Upper lobe of left lung (tissue), 6 donors: ENCODE results near the gene BOC. TPM values are rescaled to one million over a fixed set of nuclear protein-coding genes. Genes with fewer than 3 reads are reported as not detected.
A peak's percentile ranks its signal among the peaks of the same experiment; 100 is the strongest.

Experiments
- ATAC-seq, 2 donors: fragments of 200-7000 bp; cut with Tn5 transposase; one replicate each; pipeline ENCODE4 v1.9.1; 2022; ENCODE audit warnings: mild to moderate bottlenecking in 2 of 2, moderate library complexity in 2 of 2; ENCODE audit not compliant: low FRiP score in 2 of 2
- DNase-seq, 2 donors: peaks; one replicate each; pipeline ENCODE4 v3.0.0-alpha.2; 2019 to 2020
- H3K27ac ChIP-seq, 4 donors: fragments of 200-600 bp; sonication (generic); one replicate each; pipeline ENCODE4 v1.5.1; 2016 to 2019
- H3K27me3 ChIP-seq, 4 donors: fragments of 200-600 bp; sonication (generic); one replicate each; pipeline ENCODE4 v1.5.1; 2017 to 2019
- H3K36me3 ChIP-seq, 4 donors: fragments of 200-600 bp; sonication (generic); one replicate each; pipeline ENCODE4 v1.5.1; 2016 to 2019
- H3K4me1 ChIP-seq, 4 donors: fragments of 200-600 bp; sonication (generic); one replicate each; pipeline ENCODE4 v1.5.1; 2018 to 2019
- H3K4me3 ChIP-seq, 4 donors: fragments of 200-600 bp; sonication (generic); one replicate each; pipeline ENCODE4 v1.5.1; 2017 to 2019; ENCODE audit warnings: mild to moderate bottlenecking in 2 of 4, moderate library complexity in 1 of 4
- H3K9me3 ChIP-seq, 4 donors: fragments of 200-600 bp; sonication (generic); one replicate each; pipeline ENCODE4 v1.5.1; 2018 to 2019
- CTCF ChIP-seq, 6 experiments: fragments of 450-650 bp in 4 of 6; fragments of 200-600 bp in 2 of 6; sonication (generic) in 2 of 6; IDR thresholded peaks; one replicate each; pipeline ENCODE4 v1.5.1; 2016 to 2019; ENCODE audit warnings: antibody characterized with exemption in 6 of 6
- EP300 ChIP-seq, 4 donors: sonication (generic); formaldehyde crosslinking; IDR thresholded peaks; one replicate each; pipeline ENCODE4 v1.5.1; 2017; ENCODE audit warnings: antibody characterized with exemption in 4 of 4, control low read depth in 2 of 4
- POLR2A ChIP-seq, 4 donors: fragments of 450-650 bp; IDR thresholded peaks; one replicate each; pipeline ENCODE4 v1.5.1; 2016 to 2017; ENCODE audit warnings: antibody characterized with exemption in 4 of 4, mild to moderate bottlenecking in 2 of 4
- POLR2AphosphoS5 ChIP-seq, 2 donors: sonication (generic); formaldehyde crosslinking; IDR thresholded peaks; one replicate each; pipeline ENCODE4 v1.5.1; 2017; ENCODE audit warnings: antibody characterized with exemption in 2 of 2
- WGBS, 2 donors: methylation state at CpG; one replicate each; pipeline ENCODE4 v1.1.5; 2017 to 2018; 5-methylcytosine and 5-hydroxymethylcytosine counted together
- total RNA-seq, 6 donors: library from RNA; depleted of rRNA in 4 of 6; stranded (reverse); fragments of >200 nt in 4 of 6; gene quantifications; one replicate each; pipeline versions ENCODE4 v1.1.0 to v1.2.1, GENCODE V29; 2016 to 2021
- donor health status: DM: no; HTN: no; CAD: no; lungs with moderate emphysema.
- donor health status: DM: no; HTN: yes; CAD: no; lungs with severe emphysema.

BOC gene
- total RNA-seq, 6 donors from 2014 or later: 2.6 to 18.3 (median 4.5) TPM

- peak in 1 of 2 donors; percentile 28 for ATAC-seq
- no peak for TF ChIP-seq POLR2AphosphoS5 (IDR thresholded peaks at IDR 0.05)
- TF ChIP-seq POLR2A (IDR thresholded peaks at IDR 0.05): no peak
- no peak for TF ChIP-seq CTCF (IDR thresholded peaks at IDR 0.05)
- TF ChIP-seq EP300 (IDR thresholded peaks at IDR 0.05): no peak
- Histone ChIP-seq H3K9me3 (no peaks in the 10 kb centered on the region), H3K4me3 (no peak overlapping the region), H3K27me3 (no peaks in the 10 kb centered on the region), H3K27ac (no peak overlapping the region), H3K36me3 (no peaks in the 10 kb centered on the region), H3K4me1 (peaks cover 0 to 9% (median 3%) of the 10 kb centered on the region in 4 donors)
- no peak for DNase-seq
- WGBS, 2 donors: 25 to 40% methylated on average over 1 of the region's 1 CpG
Observed at GRCh38 chr3:113231827-113232253, 20.5 kb downstream of the BOC start.

- Histone ChIP-seq H3K4me3 (no peak overlapping the region), H3K36me3 (no peaks in the 10 kb centered on the region), H3K27me3 (no peaks in the 10 kb centered on the region), H3K9me3 (no peaks in the 10 kb centered on the region), H3K4me1 (peaks cover 0 to 9% (median 3%) of the 10 kb centered on the region in 4 donors), H3K27ac (no peak overlapping the region)
- ATAC-seq (no peak), DNase-seq (no peak)
- no peak for TF ChIP-seq POLR2AphosphoS5 (IDR thresholded peaks at IDR 0.05)
- TF ChIP-seq EP300 (IDR thresholded peaks at IDR 0.05): no peak
- TF ChIP-seq POLR2A (IDR thresholded peaks at IDR 0.05): no peak
- TF ChIP-seq CTCF (IDR thresholded peaks at IDR 0.05): no peak
- WGBS, 2 donors: 76 to 87% methylated on average over 2 of the region's 2 CpGs
Observed at GRCh38 chr3:113232342-113232741, 21.0 kb downstream of the BOC start.

GRCh38 chr3:113233497-113233896, 22.1 kb downstream of the BOC start:
- ATAC-seq: no peak
- Histone ChIP-seq H3K36me3 (no peaks in the 10 kb centered on the region), H3K4me1 (peaks cover 0 to 9% (median 3%) of the 10 kb centered on the region in 4 donors), H3K4me3 (no peak overlapping the region), H3K9me3 (no peaks in the 10 kb centered on the region), H3K27me3 (no peaks in the 10 kb centered on the region), H3K27ac (no peak overlapping the region)
- TF ChIP-seq EP300 (IDR thresholded peaks at IDR 0.05) (no peak), POLR2AphosphoS5 (IDR thresholded peaks at IDR 0.05) (no peak), CTCF (IDR thresholded peaks at IDR 0.05) (no peak), POLR2A (IDR thresholded peaks at IDR 0.05) (no peak)
- WGBS, 2 donors: 92 to 95% methylated on average over 9 of the region's 9 CpGs
- no peak for DNase-seq

GRCh38 chr3:113234028-113234427, 22.7 kb downstream of the BOC start:
- no peak for ATAC-seq
- peaks cover 0 to 9% (median 3%) of the 10 kb centered on the region in 4 donors for H3K4me1 ChIP-seq

GRCh38 chr3:113234688-113235260, 23.4 kb downstream of the BOC start:
- no peak for DNase-seq
- WGBS, 2 donors: 36 to 43% methylated on average over 6 of the region's 6 CpGs
- peaks cover 0 to 9% (median 3%) of the 10 kb centered on the region in 4 donors for H3K4me1 ChIP-seq
- no peaks in the 10 kb centered on the region for H3K9me3 ChIP-seq
- H3K27ac ChIP-seq: no peak overlapping the region
- no peaks in the 10 kb centered on the region for H3K36me3 ChIP-seq
- no peak overlapping the region for H3K4me3 ChIP-seq
- ATAC-seq: peak; percentile 23 to 64
- TF ChIP-seq POLR2AphosphoS5 (IDR thresholded peaks at IDR 0.05) (no peak), CTCF (IDR thresholded peaks at IDR 0.05) (no peak), EP300 (IDR thresholded peaks at IDR 0.05) (no peak), POLR2A (IDR thresholded peaks at IDR 0.05) (no peak)
- H3K27me3 ChIP-seq: no peaks in the 10 kb centered on the region

More at GRCh38 chr3:113234028-113234427, 22.7 kb downstream of the BOC start:
- H3K36me3 ChIP-seq: no peaks in the 10 kb centered on the region
- TF ChIP-seq POLR2A (IDR thresholded peaks at IDR 0.05): no peak
- no peak for TF ChIP-seq EP300 (IDR thresholded peaks at IDR 0.05)
- H3K4me3 ChIP-seq: no peak overlapping the region
- WGBS, 2 donors: 89 to 92% methylated on average over 3 of the region's 3 CpGs
- H3K27me3 ChIP-seq: no peaks in the 10 kb centered on the region
- H3K27ac ChIP-seq: no peak overlapping the region
- no peak for DNase-seq
- no peaks in the 10 kb centered on the region for H3K9me3 ChIP-seq
